HuH-7 (cell line): ENCODE data around the gene LRIG1.
"Not testable (repeated sequence)": the region's sequence is repeated elsewhere in the genome, so short reads cannot be mapped to it uniquely, and the experiment has no call there.

Experiments used
- DNase-seq: peaks from one replicate; pipeline ENCODE4 v3.0.0; 2011; ENCODE audit warnings: low spot score

Gene LRIG1

GRCh38 chr3:66441129-66441528 lies 59.7 kb downstream of the LRIG1 start:
- no peak for DNase-seq

- DNase-seq = no peak
Measured at GRCh38 chr3:66439666-66440344, 61.0 kb downstream of the LRIG1 start.

GRCh38 chr3:66438046-66438445 lies 62.8 kb downstream of the LRIG1 start:
- DNase-seq = no peak

- DNase-seq = no peak
Measured at GRCh38 chr3:66437341-66437929, 63.4 kb downstream of the LRIG1 start.

GRCh38 chr3:66435989-66436388 lies 64.8 kb downstream of the LRIG1 start:
- no peak for DNase-seq

GRCh38 chr3:66434726-66435125 lies 66.1 kb downstream of the LRIG1 start:
- no peak for DNase-seq

GRCh38 chr3:66433522-66433782 lies 67.4 kb downstream of the LRIG1 start:
- no peak for DNase-seq

GRCh38 chr3:66432767-66433521 lies 67.9 kb downstream of the LRIG1 start:
- no peak for DNase-seq

- DNase-seq = no peak
Measured at GRCh38 chr3:66432041-66432766, 68.6 kb downstream of the LRIG1 start.

- no peak for DNase-seq
Measured at GRCh38 chr3:66431494-66431893, 69.3 kb downstream of the LRIG1 start.

GRCh38 chr3:66430876-66431275 lies 69.9 kb downstream of the LRIG1 start:
- DNase-seq = no peak

- DNase-seq = no peak
Measured at GRCh38 chr3:66428733-66429132, 72.1 kb downstream of the LRIG1 start.

GRCh38 chr3:66427951-66428474 lies 72.8 kb downstream of the LRIG1 start:
- no peak for DNase-seq

GRCh38 chr3:66427352-66427751 lies 73.5 kb downstream of the LRIG1 start:
- no peak for DNase-seq

GRCh38 chr3:66426135-66426534 lies 74.7 kb downstream of the LRIG1 start:
- no peak for DNase-seq

- DNase-seq = no peak
Measured at GRCh38 chr3:66425576-66426114, 75.2 kb downstream of the LRIG1 start.

GRCh38 chr3:66425032-66425431 lies 75.8 kb downstream of the LRIG1 start:
- DNase-seq = no peak

- DNase-seq = no peak
Measured at GRCh38 chr3:66423791-66424190, 77.0 kb downstream of the LRIG1 start.

- DNase-seq = not testable (repeated sequence)
Measured at GRCh38 chr3:66421893-66422292, 78.9 kb downstream of the LRIG1 start.

- not testable (repeated sequence) for DNase-seq
Measured at GRCh38 chr3:66421144-66421543, 79.7 kb downstream of the LRIG1 start.

GRCh38 chr3:66419036-66419435 lies 81.8 kb downstream of the LRIG1 start:
- no peak for DNase-seq

GRCh38 chr3:66418475-66418931 lies 82.3 kb downstream of the LRIG1 start:
- no peak for DNase-seq
